KMS-11 (cell line): ENCODE measurements around the gene RHEBL1.
A peak's percentile ranks its signal among the peaks of the same experiment; 100 is the strongest.
"Not testable (repeated sequence)": the region's sequence is repeated elsewhere in the genome, so short reads cannot be mapped to it uniquely, and the experiment has no call there.

Source experiments
- H2AFZ ChIP-seq: fragments of 200-600 bp; sonication (generic); 2 replicates; pipeline ENCODE4 v1.6.1; 2016; ENCODE audit warnings: antibody characterized with exemption, mixed run types, low read depth
- H3K27ac ChIP-seq: fragments of 200-600 bp; sonication (generic); 2 replicates; pipeline ENCODE4 v1.6.1; 2016; ENCODE audit warnings: mild to moderate bottlenecking, mixed run types
- H3K27me3 ChIP-seq: fragments of 200-600 bp; sonication (generic); 2 replicates; pipeline ENCODE4 v1.6.1; 2017; ENCODE audit warnings: mild to moderate bottlenecking, low read depth, mixed run types, moderate library complexity; ENCODE audit not compliant: insufficient read depth
- H3K36me3 ChIP-seq: fragments of 200-600 bp; sonication (generic); 2 replicates; pipeline ENCODE4 v1.6.1; 2017; ENCODE audit warnings: mild to moderate bottlenecking, mixed run types; ENCODE audit not compliant: insufficient read depth
- H3K4me1 ChIP-seq: fragments of 200-600 bp; sonication (generic); 2 replicates; pipeline ENCODE4 v1.6.1; 2016; ENCODE audit warnings: mild to moderate bottlenecking, low read depth, mixed run types; ENCODE audit not compliant: poor library complexity, severe bottlenecking
- H3K4me2 ChIP-seq: fragments of 200-600 bp; sonication (generic); 2 replicates; pipeline ENCODE4 v1.7.0; 2016; ENCODE audit warnings: mild to moderate bottlenecking, mixed run types
- H3K4me3 ChIP-seq: fragments of 200-600 bp; sonication (generic); IDR thresholded peaks from 2 replicates; pipeline ENCODE4 v1.6.1; 2017; ENCODE audit warnings: low read depth, low read length, mixed read lengths; ENCODE audit not compliant: insufficient read depth
- H3K79me2 ChIP-seq: fragments of 200-600 bp; sonication (generic); 2 replicates; pipeline ENCODE4 v1.6.1; 2016; ENCODE audit warnings: low read depth, mixed run types; ENCODE audit not compliant: insufficient read depth
- H3K9ac ChIP-seq: fragments of 200-600 bp; sonication (generic); 2 replicates; pipeline ENCODE4 v1.6.1; 2016; ENCODE audit warnings: mild to moderate bottlenecking, mixed run types
- H4K20me1 ChIP-seq: fragments of 200-600 bp; sonication (generic); 2 replicates; pipeline ENCODE4 v1.6.1; 2016; ENCODE audit warnings: mild to moderate bottlenecking, mixed run types; ENCODE audit not compliant: insufficient read depth
- CTCF ChIP-seq: fragments of 200-600 bp; sonication (generic); conservative IDR thresholded peaks from 2 replicates; pipeline ENCODE4 v1.6.1; 2017; ENCODE audit warnings: low read depth, mild to moderate bottlenecking, antibody characterized with exemption, low read length, moderate library complexity, mixed read lengths

RHEBL1 gene

GRCh38 chr12:49064767-49065152 is 5.0 kb downstream of the RHEBL1 start:
- no peaks in the 10 kb centered on the region for H3K27me3 ChIP-seq
- H3K27ac ChIP-seq, result no peak overlapping the region
- H3K79me2 ChIP-seq, result peaks cover 8% of the 10 kb centered on the region; the same call in 1 of the 2 replicates
- H3K4me3 ChIP-seq, result no peak overlapping the region
- no peak for TF ChIP-seq CTCF
- H3K36me3 ChIP-seq, result no peaks in the 10 kb centered on the region
- no peak overlapping the region for H2AFZ ChIP-seq
- no peaks in the 10 kb centered on the region for H4K20me1 ChIP-seq
- H3K9ac ChIP-seq, result no peak overlapping the region
- H3K4me1 ChIP-seq, result peaks cover 26% of the 10 kb centered on the region
- no peak overlapping the region for H3K4me2 ChIP-seq

DNA sequence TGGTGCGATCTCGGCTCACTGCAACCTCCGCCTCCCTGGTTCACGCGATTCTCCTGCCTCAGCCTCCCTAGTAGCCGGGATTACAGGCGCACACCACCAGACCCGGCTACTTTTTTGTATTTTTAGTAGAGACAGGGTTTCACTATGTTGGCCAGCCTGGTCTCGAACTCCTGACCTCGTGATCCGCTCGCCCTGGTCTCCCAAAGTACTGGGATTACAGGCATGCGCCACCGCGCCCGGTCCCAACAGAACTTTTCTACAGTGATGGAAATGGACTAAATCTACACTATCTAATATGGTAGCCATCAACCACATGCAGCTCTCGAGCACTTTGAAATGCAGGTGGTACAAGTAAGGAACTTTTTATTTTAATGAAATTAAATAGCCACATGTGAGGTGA is 7.9 kb downstream of the RHEBL1 start:
- H2AFZ ChIP-seq, H3K27me3 ChIP-seq, H3K27ac ChIP-seq, H3K4me3 ChIP-seq, H3K36me3 ChIP-seq, H3K9ac ChIP-seq: not testable (repeated sequence)
- Histone ChIP-seq H3K4me1 (peaks cover 31% of the 10 kb centered on the region), H3K4me2 (peak overlapping the region; percentile 90; the same call in 1 of the 2 replicates), H4K20me1 (peaks cover 12% of the 10 kb centered on the region), H3K79me2 (peaks cover 36% of the 10 kb centered on the region)

DNA sequence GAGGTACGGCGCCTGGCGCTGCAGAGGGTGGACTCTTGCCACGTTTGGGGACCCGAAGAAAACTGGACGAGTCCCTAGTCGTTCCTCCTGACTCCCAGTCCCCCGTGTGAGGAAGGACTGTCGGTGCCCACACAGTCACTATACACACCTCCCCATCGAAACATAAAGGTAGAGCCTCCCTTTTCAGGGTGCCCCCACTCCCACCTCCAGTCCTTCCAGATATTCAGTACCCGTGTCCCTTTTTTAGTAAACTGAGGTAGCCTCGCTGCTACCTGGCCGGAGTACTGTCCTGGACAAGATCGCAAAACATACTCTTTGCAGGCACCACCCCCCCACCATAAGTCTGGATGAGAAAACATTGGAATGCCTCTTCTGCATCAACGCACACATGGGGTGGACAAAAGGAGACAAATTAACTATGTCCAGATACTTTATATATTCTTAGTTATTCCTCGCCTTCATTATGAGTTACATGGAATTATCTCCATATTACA is 8.6 kb downstream of the RHEBL1 start:
- H3K4me1 ChIP-seq, result peaks cover 38% of the 10 kb centered on the region
- H3K4me3 ChIP-seq, result no peak overlapping the region
- peak overlapping the region; percentile 98 for H2AFZ ChIP-seq
- H3K27me3 ChIP-seq, result no peaks in the 10 kb centered on the region
- H4K20me1 ChIP-seq, result peaks cover 19% of the 10 kb centered on the region
- H3K9ac ChIP-seq, result peak overlapping the region; percentile 97
- TF ChIP-seq CTCF, result no peak
- peak overlapping the region; percentile 90 for H3K4me2 ChIP-seq
- no peaks in the 10 kb centered on the region for H3K36me3 ChIP-seq
- peak overlapping the region; percentile 85 for H3K27ac ChIP-seq
- peaks cover 44% of the 10 kb centered on the region for H3K79me2 ChIP-seq

DNA sequence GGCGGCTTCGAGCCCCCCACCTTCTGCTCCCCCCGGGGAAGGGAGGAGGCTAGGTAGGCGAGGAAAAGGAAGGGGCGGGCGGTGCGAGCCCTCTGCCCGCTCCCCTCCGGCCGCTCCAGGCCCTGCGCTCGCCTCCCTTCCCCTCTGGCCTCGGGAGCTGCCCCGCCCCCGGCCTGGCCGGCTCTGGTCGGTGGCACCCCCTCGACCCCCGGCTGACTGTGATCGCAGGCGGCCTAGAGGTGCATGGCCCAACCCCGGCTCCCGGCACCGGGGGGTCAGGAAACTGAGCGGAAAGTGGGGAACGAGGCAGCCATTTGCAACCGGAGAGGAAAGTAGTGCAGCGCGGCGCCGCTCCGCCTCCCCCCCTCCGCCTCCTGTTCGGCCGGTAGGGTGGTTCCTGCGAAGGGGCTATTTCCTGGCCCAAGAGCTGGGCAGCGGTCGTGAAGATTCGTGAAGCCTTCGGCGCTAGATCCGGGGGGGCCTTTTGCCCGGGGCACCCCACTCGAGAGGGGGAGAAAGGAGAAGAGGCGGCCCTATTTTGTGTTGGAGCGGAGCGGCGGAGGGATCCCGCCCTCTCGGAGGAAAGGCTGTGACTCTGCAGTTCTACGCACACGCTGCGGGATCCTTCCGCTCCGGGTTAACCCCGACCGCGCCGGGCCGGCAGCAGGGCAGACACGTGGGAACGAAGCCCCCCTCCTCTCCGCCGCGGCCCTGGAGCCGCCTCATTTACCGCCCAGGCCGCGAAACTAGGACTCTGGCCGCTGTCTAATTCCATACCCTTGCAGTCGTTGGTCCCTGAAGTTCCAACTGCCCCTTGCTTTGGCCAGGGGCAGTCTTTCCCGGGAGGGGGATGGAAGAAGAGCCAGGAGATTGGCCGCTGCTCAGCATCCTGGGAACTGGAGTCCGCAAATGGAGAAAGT is 9.3 kb downstream of the RHEBL1 start, which contains the start of gene KMT2D:
Gene KMT2D, minus strand, starts transcription at position 558 of the 920 bp plus-strand sequence. CDS start 5,470 bp downstream, outside the sequence.
- Histone ChIP-seq H3K4me3 (peak within 1 kb of the TSS; percentile 19), H3K9ac (peak within 1 kb of the TSS; percentile 97), H3K27ac (peak within 1 kb of the TSS; percentile 85), H3K79me2 (peaks cover 51% of the 10 kb centered on the region), H3K4me2 (peak within 1 kb of the TSS; percentile 90), H2AFZ (peak within 1 kb of the TSS; percentile 98), H3K36me3 (no peaks in the 10 kb centered on the region; the same call in 1 of the 2 replicates), H3K4me1 (peaks cover 45% of the 10 kb centered on the region), H3K27me3 (no peaks in the 10 kb centered on the region), H4K20me1 (peaks cover 26% of the 10 kb centered on the region)
- TF ChIP-seq CTCF, result no peak
